NT2/D1 (cell line): ENCODE measurements around the gene ZNF669.

ENCODE experiments used
- SUZ12 ChIP-seq: IDR thresholded peaks from 2 replicates; pipeline ENCODE4 v1.6.1; 2011; ENCODE audit not compliant: insufficient read length, insufficient read depth; ENCODE audit errors: extremely low read depth
- ZNF274 ChIP-seq: IDR thresholded peaks from 2 replicates; pipeline ENCODE4 v1.6.1; 2011; ENCODE audit warnings: mild to moderate bottlenecking, low read depth, low read length

DNA sequence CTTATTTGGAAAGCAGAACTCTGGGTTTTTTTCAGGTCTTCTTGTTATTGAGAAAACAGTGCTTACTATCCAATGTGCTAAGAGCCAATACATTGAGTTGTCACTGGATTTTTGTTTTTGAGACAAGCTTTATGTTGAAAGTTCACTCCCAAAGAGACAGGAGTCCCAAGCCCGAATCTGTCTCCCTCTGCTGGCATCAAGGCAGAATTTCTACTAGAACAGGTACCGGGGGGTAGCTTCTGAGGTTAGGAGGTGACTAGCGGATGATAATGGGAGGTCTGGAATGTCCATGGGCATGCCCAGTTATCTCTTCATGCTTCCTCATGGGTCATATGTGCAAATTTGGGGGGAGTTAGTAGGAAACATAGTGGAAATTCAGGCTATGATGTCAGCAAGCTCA lies 42.5 kb upstream of the ZNF669 start:
- TF ChIP-seq SUZ12 = no peak
- TF ChIP-seq ZNF274 = no peak
